ENCODE data around the gene LYG2. TPM values are rescaled to one million over a fixed set of nuclear protein-coding genes. Genes with fewer than 3 reads are reported as not detected.

Gene LYG2
- total and polyA plus RNA-seq, 2 donors (not counting 3 experiments of a cell fraction or from before 2014, with no cell fraction given): not detected

DNA sequence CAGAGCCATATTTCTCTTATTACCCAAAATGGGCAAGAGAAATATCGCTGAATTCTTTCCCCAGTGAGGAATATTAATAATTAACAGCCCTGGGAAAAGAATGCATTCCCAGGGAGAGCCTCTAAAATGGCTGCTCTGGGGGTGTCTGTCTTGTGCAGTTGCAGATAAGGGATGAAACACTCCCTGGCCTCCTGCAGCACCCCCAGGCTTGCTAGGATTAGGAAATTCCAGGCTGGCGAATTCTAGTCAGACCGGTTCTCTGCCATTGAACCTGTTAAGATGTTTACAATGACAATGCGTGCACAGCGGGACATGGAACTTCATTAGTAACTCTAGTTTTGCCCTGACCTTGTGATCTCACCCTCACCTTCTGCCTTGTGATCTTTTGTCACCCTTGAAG, 50.0 kb downstream of the LYG2 start:
- POLR2A ChIA-PET: no interaction called here
- dilution Hi-C loops (cut with MboI; ENCODE audit: extremely low pct_ligation_motif_present, low sequenced_read_pairs): no loop called here
- Histone ChIP-seq H3K4me1 (ENCODE audit: control insufficient read depth, extremely low read depth, insufficient read depth, low read length) (no peaks in the 10 kb centered on the region), H3K4me2 (ENCODE audit: insufficient read depth, low read length) (no peak overlapping the region), H3K4me3 (replicated peaks in 1 of 3; ENCODE audit: insufficient read depth in 1 of 3, low read depth in 1 of 3, low read length in 3 of 3) (no peak overlapping the region), H3K27ac (ENCODE audit: insufficient read depth, low read depth, low read length) (no peak overlapping the region), H3K9ac (replicated peaks; ENCODE audit: extremely low read depth, insufficient read depth, low read length) (no peak overlapping the region), H3K36me3 (ENCODE audit: control insufficient read depth in 2 of 2, extremely low read depth in 1 of 2, insufficient read depth in 2 of 2, low read length in 2 of 2) (no peaks in the 10 kb centered on the region), H3K79me2 (ENCODE audit: control insufficient read depth, insufficient read depth, low read length) (no peaks in the 10 kb centered on the region), H4K20me1 (replicated peaks; ENCODE audit: control insufficient read depth, extremely low read depth, insufficient read depth, low read length) (no peaks in the 10 kb centered on the region), H3K9me1 (replicated peaks; ENCODE audit: control insufficient read depth, extremely low read depth, insufficient read depth, low read length) (no peaks in the 10 kb centered on the region), H3K27me3 (ENCODE audit: control insufficient read depth in 2 of 2, insufficient read depth in 2 of 2, low read length in 2 of 2) (no peaks in the 10 kb centered on the region), H3K9me3 (replicated peaks; ENCODE audit: control insufficient read depth, insufficient read depth, low read length) (no peaks in the 10 kb centered on the region), H2AFZ (ENCODE audit: low read depth, low read length) (no peak overlapping the region)
- BruUV-seq (replicated peaks): no TSS peak
- TF ChIP-seq MYC (IDR thresholded peaks at IDR 0.05; ENCODE audit: low read depth, low read length) (no peak), FOS (IDR thresholded peaks at IDR 0.05; ENCODE audit: borderline replicate concordance, insufficient read depth, low read length) (no peak), POLR2AphosphoS5 (IDR thresholded peaks at IDR 0.05; ENCODE audit: insufficient read depth, low read depth, low read length) (no peak), JUN (IDR thresholded peaks at IDR 0.05; ENCODE audit: borderline replicate concordance, insufficient read depth, insufficient read length, low read depth) (no peak), POLR2A (IDR thresholded peaks at IDR 0.05; ENCODE audit: low read depth, low read length) (no peak), CTCF (IDR thresholded peaks at IDR 0.05; ENCODE audit: extremely low read depth in 1 of 2, insufficient read depth in 1 of 2, low read depth in 1 of 2, low read length in 2 of 2) (no peak), GATA2 (IDR thresholded peaks at IDR 0.05; ENCODE audit: insufficient read depth, insufficient read length, low read depth, low read length) (no peak), MAX (IDR thresholded peaks at IDR 0.05; ENCODE audit: insufficient read depth, insufficient read length) (no peak), EZH2 (IDR thresholded peaks at IDR 0.05; ENCODE audit: borderline replicate concordance, low read depth, low read length, severe bottlenecking) (no peak)
- intact Hi-C loops (cut with micrococcal nuclease): no loop called here
- FAIRE-seq: no peak
- DNase-seq (ENCODE audit: low read depth, low spot score): no peak
- CTCF ChIA-PET: no interaction called here

Data from endothelial cell of umbilical vein (primary cell).